Mammary epithelial cell (primary cell): Measurements from ENCODE around the gene CTIF.

Experiments used
- CTCF ChIP-seq, 2 donors: IDR thresholded peaks in 1 of 2; conservative IDR thresholded peaks in 1 of 2; 2 replicates each; pipeline ENCODE4 v1.5.1; 2011 to 2012; ENCODE audit warnings: inconsistent platforms in 2 of 2, low read length in 2 of 2, mild to moderate bottlenecking in 2 of 2, control low read depth in 1 of 2, low read depth in 1 of 2; ENCODE audit not compliant: insufficient read depth in 1 of 2; ENCODE audit errors: extremely low read depth in 1 of 2
- EZH2 ChIP-seq: IDR thresholded peaks from 2 replicates; pipeline ENCODE4 v1.6.1; 2012; ENCODE audit warnings: low read length, inconsistent platforms, borderline replicate concordance

- TF ChIP-seq CTCF (conservative IDR thresholded peaks at IDR 0.05 in 1 of 2, IDR thresholded peaks at IDR 0.05 in 1 of 2; ENCODE audit: extremely low read depth in 1 of 2, insufficient read depth in 1 of 2, low read depth in 1 of 2, low read length in 2 of 2) = no peak
- no peak for TF ChIP-seq EZH2
Measured at GRCh38 chr18:48646976-48647375, 108.1 kb downstream of the CTIF start.
